RWPE1 (cell line): ENCODE measurements around the gene ITGB5.

ENCODE experiments used
- CTCF ChIA-PET: fragments of 350-600 bp; sonication (Branson Sonifier 250); formaldehyde crosslinking; extraction: SDS; loops from one replicate; lab custom pipeline; 2021; lab: Yijun Ruan, JAX
- POLR2A ChIA-PET: fragments of 400-600 bp; formaldehyde crosslinking; extraction: SDS; loops from one replicate; lab custom pipeline; 2020; ENCODE audit warnings: antibody characterized with exemption; ENCODE audit not compliant: low non-redundant PET; lab: Yijun Ruan, JAX
- DNase-seq: peaks from one replicate; pipeline ENCODE4 v3.0.0; 2012; ENCODE audit warnings: low spot score
- H3K27ac ChIP-seq: fragments of 450-650 bp; 2 replicates; pipeline ENCODE4 v1.5.1; 2017
- TF ChIP-seq, protein P1 (sequence below): fragments of 450-650 bp; conservative IDR thresholded peaks from 2 replicates; pipeline ENCODE4 v1.5.1; 2017; ENCODE audit warnings: low read depth, mild to moderate bottlenecking

Gene ITGB5

DNA sequence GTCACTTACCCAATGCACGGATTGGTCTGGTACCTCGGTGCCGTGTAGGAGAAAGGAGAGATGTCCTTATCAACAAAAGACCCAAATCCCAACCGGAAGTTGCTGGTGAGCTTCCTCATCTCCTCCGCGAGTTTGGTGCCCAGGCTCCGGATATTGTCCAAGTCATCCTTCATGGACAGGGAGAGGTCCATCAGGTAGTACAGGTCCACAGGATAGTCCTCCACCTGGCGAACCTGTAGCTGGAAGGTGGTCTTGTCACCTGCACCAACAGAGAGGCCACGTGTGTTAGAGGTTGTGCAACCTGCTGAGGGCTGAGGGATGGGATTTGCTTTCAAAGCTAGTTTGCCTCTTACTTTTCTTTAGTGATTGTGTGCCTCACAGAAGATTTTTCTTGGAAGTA, 38.9 kb downstream of the ITGB5 start:
- H3K27ac ChIP-seq = no peak overlapping the region
- DNase-seq = no peak
- ChIA-PET CTCF (no interaction called here), POLR2A (no interaction called here)
- TF ChIP-seq, protein P1, sequence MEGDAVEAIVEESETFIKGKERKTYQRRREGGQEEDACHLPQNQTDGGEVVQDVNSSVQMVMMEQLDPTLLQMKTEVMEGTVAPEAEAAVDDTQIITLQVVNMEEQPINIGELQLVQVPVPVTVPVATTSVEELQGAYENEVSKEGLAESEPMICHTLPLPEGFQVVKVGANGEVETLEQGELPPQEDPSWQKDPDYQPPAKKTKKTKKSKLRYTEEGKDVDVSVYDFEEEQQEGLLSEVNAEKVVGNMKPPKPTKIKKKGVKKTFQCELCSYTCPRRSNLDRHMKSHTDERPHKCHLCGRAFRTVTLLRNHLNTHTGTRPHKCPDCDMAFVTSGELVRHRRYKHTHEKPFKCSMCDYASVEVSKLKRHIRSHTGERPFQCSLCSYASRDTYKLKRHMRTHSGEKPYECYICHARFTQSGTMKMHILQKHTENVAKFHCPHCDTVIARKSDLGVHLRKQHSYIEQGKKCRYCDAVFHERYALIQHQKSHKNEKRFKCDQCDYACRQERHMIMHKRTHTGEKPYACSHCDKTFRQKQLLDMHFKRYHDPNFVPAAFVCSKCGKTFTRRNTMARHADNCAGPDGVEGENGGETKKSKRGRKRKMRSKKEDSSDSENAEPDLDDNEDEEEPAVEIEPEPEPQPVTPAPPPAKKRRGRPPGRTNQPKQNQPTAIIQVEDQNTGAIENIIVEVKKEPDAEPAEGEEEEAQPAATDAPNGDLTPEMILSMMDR = no peak

DNA sequence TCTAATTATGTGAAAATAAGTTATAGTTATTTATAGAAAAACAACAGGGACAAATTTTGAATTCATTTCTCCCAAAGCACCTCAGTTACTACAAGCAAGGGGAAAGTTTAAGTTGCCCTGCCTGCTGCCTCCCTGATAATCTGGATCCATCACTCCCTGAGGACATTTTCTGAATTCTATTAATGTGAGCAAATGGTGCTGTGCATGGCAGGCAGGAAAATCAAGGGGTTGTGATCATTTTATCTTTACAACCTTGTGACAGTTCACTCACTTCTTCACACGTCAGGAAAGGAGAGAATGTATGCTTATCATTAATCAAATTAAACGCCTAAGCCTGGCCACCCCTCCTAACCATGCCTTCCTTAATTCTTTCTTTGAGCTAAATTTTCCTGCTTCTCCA, 39.3 kb downstream of the ITGB5 start:
- ChIA-PET POLR2A (no interaction called here), CTCF (no interaction called here)
- no peak for DNase-seq
- no peak overlapping the region for H3K27ac ChIP-seq
- TF ChIP-seq, protein P1 = no peak

DNA sequence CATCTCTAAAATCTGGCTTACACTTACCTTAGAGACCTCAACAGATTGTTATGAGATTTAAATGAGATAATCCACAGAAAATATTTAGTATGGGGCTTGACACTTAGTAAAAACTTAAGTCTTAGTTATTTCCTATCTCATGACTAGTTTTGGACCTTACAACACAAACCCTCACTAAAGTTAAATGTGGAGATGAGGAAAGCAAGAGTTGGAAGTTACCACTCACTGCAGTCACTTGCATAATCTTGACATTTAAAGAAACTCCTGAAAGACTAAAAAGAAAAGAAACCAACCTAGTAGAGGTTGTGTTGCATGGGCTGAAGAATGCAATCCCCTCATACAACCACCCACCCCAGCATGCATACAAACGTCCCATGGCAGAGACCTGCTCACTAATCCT, 40.1 kb downstream of the ITGB5 start:
- ChIA-PET CTCF (interaction anchor here (0.6 kb wide), 1 partner anchor 12 kb away, joined by 3 read pairs; no protein-coding TSS in a partner anchor), POLR2A (no interaction called here)
- H3K27ac ChIP-seq = no peak overlapping the region
- TF ChIP-seq, protein P1 = no peak
- DNase-seq = no peak

DNA sequence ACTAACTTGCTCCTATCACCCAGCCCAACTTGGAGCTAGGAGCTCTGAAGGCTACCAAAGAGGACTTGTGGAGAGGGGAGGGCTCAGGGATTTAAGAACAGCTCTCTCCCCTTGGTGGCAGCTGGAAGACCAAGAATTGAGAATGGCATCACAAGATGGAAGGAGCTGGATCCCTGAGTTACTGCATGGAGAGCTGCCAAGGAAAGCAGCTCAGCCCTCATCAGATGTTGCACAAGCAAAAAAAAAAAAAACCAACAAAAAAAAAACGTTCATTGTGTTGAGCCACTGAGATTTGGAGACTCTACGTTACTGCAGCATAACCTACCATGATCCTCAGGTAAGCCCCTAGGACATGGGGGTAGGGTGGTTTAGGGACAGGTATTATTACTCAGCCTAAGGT, 41.0 kb downstream of the ITGB5 start:
- no peak for DNase-seq
- peak overlapping the region; percentile 96 for H3K27ac ChIP-seq
- TF ChIP-seq, protein P1 = no peak
- CTCF ChIA-PET = interaction anchor here (1.4 kb wide), 1 partner anchor 11 kb away, joined by 5 read pairs; no protein-coding TSS in a partner anchor
- POLR2A ChIA-PET = interaction anchor here (1.3 kb wide), 1 partner anchor 40 kb away, joined by 4 read pairs; no protein-coding TSS in a partner anchor

DNA sequence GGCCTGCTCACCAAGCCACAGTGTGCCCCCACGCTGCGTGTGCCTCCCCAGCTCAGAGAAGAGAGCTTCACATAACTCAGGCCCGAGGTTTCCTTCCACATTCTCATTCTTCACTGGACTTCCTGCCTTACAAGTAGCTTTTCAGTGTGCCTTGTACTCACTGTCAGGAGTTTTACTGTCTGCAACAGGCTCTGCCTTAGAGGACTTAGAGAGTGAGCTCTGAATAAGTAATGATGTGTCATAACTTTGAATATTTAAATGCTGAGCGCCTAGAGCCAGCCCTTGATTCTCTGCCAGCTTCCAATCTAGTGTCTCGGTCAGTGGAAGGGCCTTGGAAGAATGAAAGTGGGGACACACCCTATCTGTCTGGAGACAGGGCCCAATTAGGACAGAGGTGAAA, 41.8 kb downstream of the ITGB5 start:
- ChIA-PET CTCF (interaction anchor here (0.9 to 1.4 kb wide), 3 partner anchors 12 to 56 kb away, joined by 4 to 5 read pairs (median 4); no protein-coding TSS in a partner anchor), POLR2A (interaction anchor here (1.3 kb wide), 1 partner anchor 41 kb away, joined by 4 read pairs; no protein-coding TSS in a partner anchor)
- peak overlapping the region; percentile 96 for H3K27ac ChIP-seq
- TF ChIP-seq, protein P1 = no peak
- DNase-seq = peak; percentile 62

DNA sequence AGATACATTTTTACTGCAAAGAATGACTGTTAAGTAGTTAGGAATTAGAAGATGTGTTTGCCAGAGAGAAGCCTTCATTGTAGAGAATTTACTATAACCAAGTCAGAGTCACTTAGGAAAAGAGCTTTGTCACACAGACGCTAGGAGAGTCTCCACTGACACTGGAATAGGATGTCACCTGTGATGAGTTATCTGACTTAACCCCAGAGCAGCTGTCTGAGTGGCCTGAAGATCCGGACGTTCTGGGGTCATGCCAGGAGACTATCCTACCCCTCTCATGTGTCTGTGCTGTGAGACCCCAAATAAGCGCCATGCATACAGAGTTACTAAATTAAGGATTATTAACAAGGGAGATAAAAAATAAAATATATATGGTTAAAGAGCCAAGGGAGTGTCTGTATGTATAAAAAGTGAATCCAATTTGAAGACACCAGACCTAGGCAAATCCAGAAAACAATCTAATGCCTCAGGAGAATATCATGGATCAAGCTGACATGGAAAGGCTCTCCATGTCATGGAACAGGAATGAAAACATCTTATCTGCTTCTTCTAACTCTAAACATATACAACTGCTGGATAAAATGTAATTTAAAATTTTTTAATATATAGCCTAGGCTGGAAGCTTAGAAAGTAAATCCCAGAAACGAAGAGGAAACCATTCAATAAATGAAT, 43.5 kb downstream of the ITGB5 start:
- POLR2A ChIA-PET = no interaction called here
- TF ChIP-seq, protein P1 = no peak
- DNase-seq = no peak
- CTCF ChIA-PET = no interaction called here
- H3K27ac ChIP-seq = no peak overlapping the region
